NCI-H69 (cell line): Measurements from ENCODE around the gene DGKG.

ENCODE experiments used
- DNase-seq: peaks from one replicate; lab custom pipeline; 2025; lab: John Stamatoyannopoulos, UW

The DGKG gene

GRCh38 chr3:186367631-186368030 is 5.6 kb upstream of the DGKG start:
- no peak for DNase-seq

GRCh38 chr3:186366206-186366605 is 4.2 kb upstream of the DGKG start:
- DNase-seq: no peak

- no peak for DNase-seq
These were observed 3.4 kb upstream of the DGKG start for GRCh38 chr3:186365202-186365974.

- DNase-seq: no peak
These were observed 954 bp upstream of the DGKG start for GRCh38 chr3:186362988-186363387.

- DNase-seq: no peak
These were observed 456 bp upstream of the DGKG start for GRCh38 chr3:186362537-186362842.

GRCh38 chr3:186361246-186361761 is 730 bp downstream of the DGKG start:
- no peak for DNase-seq

- DNase-seq: peak; percentile 10
These were observed 1.3 kb downstream of the DGKG start for GRCh38 chr3:186360779-186361178.

- DNase-seq: no peak
These were observed 3.0 kb downstream of the DGKG start for GRCh38 chr3:186359078-186359477.

- DNase-seq: no peak
These were observed 5.9 kb downstream of the DGKG start for GRCh38 chr3:186356152-186356551.

- no peak for DNase-seq
These were observed 7.9 kb downstream of the DGKG start for GRCh38 chr3:186354100-186354499.

GRCh38 chr3:186352369-186352768 is 9.7 kb downstream of the DGKG start:
- DNase-seq: no peak

- no peak for DNase-seq
These were observed 19.8 kb downstream of the DGKG start for GRCh38 chr3:186342197-186342596.

- no peak for DNase-seq
These were observed 21.8 kb downstream of the DGKG start for GRCh38 chr3:186340204-186340603.

GRCh38 chr3:186339180-186339918 is 22.7 kb downstream of the DGKG start:
- no peak for DNase-seq

- DNase-seq: no peak
These were observed 28.8 kb downstream of the DGKG start for GRCh38 chr3:186333256-186333655.

- no peak for DNase-seq
These were observed 31.1 kb downstream of the DGKG start for GRCh38 chr3:186330772-186331460.

GRCh38 chr3:186329589-186329988 is 32.4 kb downstream of the DGKG start:
- DNase-seq: no peak

- no peak for DNase-seq
These were observed 34.0 kb downstream of the DGKG start for GRCh38 chr3:186327912-186328487.

GRCh38 chr3:186322761-186323160 is 39.3 kb downstream of the DGKG start:
- DNase-seq: no peak

GRCh38 chr3:186321746-186322145 is 40.3 kb downstream of the DGKG start:
- DNase-seq: no peak

- DNase-seq: no peak
These were observed 41.0 kb downstream of the DGKG start for GRCh38 chr3:186320862-186321568.

- no peak for DNase-seq
These were observed 42.1 kb downstream of the DGKG start for GRCh38 chr3:186319945-186320344.
